Smooth muscle cell of the brain vasculature (primary cell): Measurements from ENCODE around the gene MCRIP2.
A peak's percentile ranks its signal among the peaks of the same experiment; 100 is the strongest.
"Not testable (repeated sequence)": the region's sequence is repeated elsewhere in the genome, so short reads cannot be mapped to it uniquely, and the experiment has no call there.

Experiments
- DNase-seq: peaks from one replicate; pipeline ENCODE4 v3.0.0-alpha.2; 2012; ENCODE audit warnings: low read depth, low spot score

The MCRIP2 gene

GRCh38 chr16:641326-642188 lies at the start of gene MCRIP2:
Gene MCRIP2 (plus strand): TSS chr16:641828. CDS start chr16:641992, 164 bp downstream.
- no peak for DNase-seq

- DNase-seq: no peak
Measured at GRCh38 chr16:591892-592517, 49.6 kb upstream of the MCRIP2 start.

GRCh38 chr16:592518-593306 lies 48.9 kb upstream of the MCRIP2 start:
- DNase-seq: peak; percentile 65

GRCh38 chr16:593406-593805 lies 48.2 kb upstream of the MCRIP2 start:
- DNase-seq: no peak

GRCh38 chr16:593807-594206 lies 47.8 kb upstream of the MCRIP2 start:
- DNase-seq: no peak

GRCh38 chr16:595094-595528 lies 46.5 kb upstream of the MCRIP2 start:
- no peak for DNase-seq

GRCh38 chr16:595942-596735 lies 45.5 kb upstream of the MCRIP2 start:
- DNase-seq: no peak

- no peak for DNase-seq
Measured at GRCh38 chr16:596736-597060, 44.9 kb upstream of the MCRIP2 start.

GRCh38 chr16:597655-598054 lies 44.0 kb upstream of the MCRIP2 start:
- DNase-seq: not testable (repeated sequence)

GRCh38 chr16:598823-599739 lies 42.5 kb upstream of the MCRIP2 start:
- no peak for DNase-seq

- no peak for DNase-seq
Measured at GRCh38 chr16:600781-601180, 40.8 kb upstream of the MCRIP2 start.

- DNase-seq: no peak
Measured at GRCh38 chr16:603933-604332, 37.7 kb upstream of the MCRIP2 start.

- no peak for DNase-seq
Measured at GRCh38 chr16:606656-607307, 34.8 kb upstream of the MCRIP2 start.

- no peak for DNase-seq
Measured at GRCh38 chr16:608019-608418, 33.6 kb upstream of the MCRIP2 start.

GRCh38 chr16:609316-609715 lies 32.3 kb upstream of the MCRIP2 start:
- DNase-seq: no peak

GRCh38 chr16:609984-610383 lies 31.6 kb upstream of the MCRIP2 start:
- no peak for DNase-seq

- no peak for DNase-seq
Measured at GRCh38 chr16:610513-611381, 30.9 kb upstream of the MCRIP2 start.

- DNase-seq: no peak
Measured at GRCh38 chr16:615122-615521, 26.5 kb upstream of the MCRIP2 start.
